Muscle layer of colon (tissue), 2 donors: ENCODE data around the gene GALNT15.

Experiments used
- H3K27ac ChIP-seq: one replicate; pipeline ENCODE4 v1.7.0; 2013; ENCODE audit warnings: low read depth, mild to moderate bottlenecking, low read length, moderate library complexity
- H3K27me3 ChIP-seq, 2 donors: one replicate each; pipeline ENCODE4 v1.7.0; 2013; ENCODE audit warnings: low read length in 2 of 2, mild to moderate bottlenecking in 2 of 2; ENCODE audit not compliant: insufficient read depth in 2 of 2, control insufficient read depth in 1 of 2
- H3K36me3 ChIP-seq: one replicate; pipeline ENCODE4 v1.7.0; 2013; ENCODE audit warnings: mild to moderate bottlenecking, low read length; ENCODE audit not compliant: insufficient read depth
- H3K4me1 ChIP-seq: one replicate; pipeline ENCODE4 v1.7.0; 2013; ENCODE audit warnings: mild to moderate bottlenecking, low read length; ENCODE audit not compliant: insufficient read depth
- H3K4me3 ChIP-seq, 2 donors: one replicate each; pipeline ENCODE4 v1.7.0; 2013; ENCODE audit warnings: low read length in 2 of 2, low read depth in 1 of 2, mild to moderate bottlenecking in 1 of 2, moderate library complexity in 1 of 2
- H3K9ac ChIP-seq: one replicate; pipeline ENCODE4 v1.7.0; 2013; ENCODE audit warnings: low read length
- H3K9me3 ChIP-seq: one replicate; pipeline ENCODE4 v1.7.0; 2013; ENCODE audit warnings: mild to moderate bottlenecking, low read length
- donor health status: abdominal sarcoma.
- donor health status: Adenocarcinoma of cecum.

GALNT15 gene

GRCh38 chr3:16189201-16189600 lies 14.7 kb downstream of the GALNT15 start:
- H3K4me1 ChIP-seq: peaks cover 4% of the 10 kb centered on the region
- H3K4me3 ChIP-seq: no peak overlapping the region
- no peaks in the 10 kb centered on the region for H3K9me3 ChIP-seq
- H3K9ac ChIP-seq: no peak overlapping the region
- no peaks in the 10 kb centered on the region for H3K36me3 ChIP-seq
- H3K27me3 ChIP-seq: no peaks in the 10 kb centered on the region
- no peak overlapping the region for H3K27ac ChIP-seq

- H3K36me3 ChIP-seq: no peaks in the 10 kb centered on the region
- H3K27me3 ChIP-seq: no peaks in the 10 kb centered on the region
- H3K4me3 ChIP-seq: no peak overlapping the region
- no peak overlapping the region for H3K27ac ChIP-seq
- no peak overlapping the region for H3K9ac ChIP-seq
- H3K4me1 ChIP-seq: no peaks in the 10 kb centered on the region
- no peaks in the 10 kb centered on the region for H3K9me3 ChIP-seq
These were observed 16.2 kb downstream of the GALNT15 start for GRCh38 chr3:16190704-16191103.

- Histone ChIP-seq H3K27me3 (no peaks in the 10 kb centered on the region), H3K4me1 (no peaks in the 10 kb centered on the region), H3K9me3 (no peaks in the 10 kb centered on the region), H3K9ac (no peak overlapping the region), H3K4me3 (no peak overlapping the region), H3K27ac (no peak overlapping the region), H3K36me3 (no peaks in the 10 kb centered on the region)
These were observed 17.1 kb downstream of the GALNT15 start for GRCh38 chr3:16191591-16191990.

GRCh38 chr3:16192176-16192811 lies 17.8 kb downstream of the GALNT15 start:
- no peaks in the 10 kb centered on the region for H3K4me1 ChIP-seq
- no peaks in the 10 kb centered on the region for H3K27me3 ChIP-seq
- no peak overlapping the region for H3K27ac ChIP-seq
- H3K9me3 ChIP-seq: no peaks in the 10 kb centered on the region
- H3K9ac ChIP-seq: no peak overlapping the region
- H3K4me3 ChIP-seq: no peak overlapping the region
- H3K36me3 ChIP-seq: no peaks in the 10 kb centered on the region

- Histone ChIP-seq H3K4me1 (no peaks in the 10 kb centered on the region), H3K36me3 (no peaks in the 10 kb centered on the region), H3K27me3 (no peaks in the 10 kb centered on the region), H3K27ac (no peak overlapping the region), H3K9me3 (no peaks in the 10 kb centered on the region), H3K9ac (no peak overlapping the region), H3K4me3 (no peak overlapping the region)
These were observed 23.9 kb downstream of the GALNT15 start for GRCh38 chr3:16198427-16198826.

GRCh38 chr3:16199769-16200168 lies 25.3 kb downstream of the GALNT15 start:
- Histone ChIP-seq H3K27me3 (no peaks in the 10 kb centered on the region), H3K4me1 (no peaks in the 10 kb centered on the region), H3K9ac (no peak overlapping the region), H3K4me3 (no peak overlapping the region), H3K36me3 (no peaks in the 10 kb centered on the region), H3K9me3 (no peaks in the 10 kb centered on the region), H3K27ac (no peak overlapping the region)

GRCh38 chr3:16200411-16200810 lies 25.9 kb downstream of the GALNT15 start:
- no peak overlapping the region for H3K9ac ChIP-seq
- no peaks in the 10 kb centered on the region for H3K27me3 ChIP-seq
- no peak overlapping the region for H3K4me3 ChIP-seq
- H3K4me1 ChIP-seq: no peaks in the 10 kb centered on the region
- H3K27ac ChIP-seq: no peak overlapping the region
- H3K9me3 ChIP-seq: no peaks in the 10 kb centered on the region
- no peaks in the 10 kb centered on the region for H3K36me3 ChIP-seq

GRCh38 chr3:16203031-16203430 lies 28.6 kb downstream of the GALNT15 start:
- Histone ChIP-seq H3K27me3 (no peaks in the 10 kb centered on the region), H3K36me3 (no peaks in the 10 kb centered on the region), H3K9me3 (no peaks in the 10 kb centered on the region), H3K4me3 (no peak overlapping the region), H3K27ac (no peak overlapping the region), H3K4me1 (no peaks in the 10 kb centered on the region), H3K9ac (no peak overlapping the region)

- H3K4me1 ChIP-seq: no peaks in the 10 kb centered on the region
- H3K27me3 ChIP-seq: no peaks in the 10 kb centered on the region
- H3K9ac ChIP-seq: no peak overlapping the region
- H3K9me3 ChIP-seq: no peaks in the 10 kb centered on the region
- H3K4me3 ChIP-seq: no peak overlapping the region
- no peak overlapping the region for H3K27ac ChIP-seq
- H3K36me3 ChIP-seq: no peaks in the 10 kb centered on the region
These were observed 29.5 kb downstream of the GALNT15 start for GRCh38 chr3:16203671-16204629.

GRCh38 chr3:16204751-16205150 lies 30.3 kb downstream of the GALNT15 start:
- Histone ChIP-seq H3K9me3 (no peaks in the 10 kb centered on the region), H3K9ac (no peak overlapping the region), H3K27me3 (no peaks in the 10 kb centered on the region), H3K4me3 (no peak overlapping the region), H3K4me1 (no peaks in the 10 kb centered on the region), H3K27ac (no peak overlapping the region), H3K36me3 (no peaks in the 10 kb centered on the region)

GRCh38 chr3:16205156-16205870 lies 30.8 kb downstream of the GALNT15 start:
- Histone ChIP-seq H3K4me3 (no peak overlapping the region), H3K36me3 (no peaks in the 10 kb centered on the region), H3K9me3 (no peaks in the 10 kb centered on the region), H3K27me3 (no peaks in the 10 kb centered on the region), H3K27ac (no peak overlapping the region), H3K9ac (no peak overlapping the region), H3K4me1 (no peaks in the 10 kb centered on the region)
